ENCODE data around the gene SPATS2. TPM values are rescaled to one million over a fixed set of nuclear protein-coding genes. Genes with fewer than 3 reads are reported as not detected.

The SPATS2 gene
- total and polyA plus RNA-seq, 2 donors (not counting 1 experiment from before 2014, with no cell fraction given) = 11.3 to 21.5 TPM

DNA sequence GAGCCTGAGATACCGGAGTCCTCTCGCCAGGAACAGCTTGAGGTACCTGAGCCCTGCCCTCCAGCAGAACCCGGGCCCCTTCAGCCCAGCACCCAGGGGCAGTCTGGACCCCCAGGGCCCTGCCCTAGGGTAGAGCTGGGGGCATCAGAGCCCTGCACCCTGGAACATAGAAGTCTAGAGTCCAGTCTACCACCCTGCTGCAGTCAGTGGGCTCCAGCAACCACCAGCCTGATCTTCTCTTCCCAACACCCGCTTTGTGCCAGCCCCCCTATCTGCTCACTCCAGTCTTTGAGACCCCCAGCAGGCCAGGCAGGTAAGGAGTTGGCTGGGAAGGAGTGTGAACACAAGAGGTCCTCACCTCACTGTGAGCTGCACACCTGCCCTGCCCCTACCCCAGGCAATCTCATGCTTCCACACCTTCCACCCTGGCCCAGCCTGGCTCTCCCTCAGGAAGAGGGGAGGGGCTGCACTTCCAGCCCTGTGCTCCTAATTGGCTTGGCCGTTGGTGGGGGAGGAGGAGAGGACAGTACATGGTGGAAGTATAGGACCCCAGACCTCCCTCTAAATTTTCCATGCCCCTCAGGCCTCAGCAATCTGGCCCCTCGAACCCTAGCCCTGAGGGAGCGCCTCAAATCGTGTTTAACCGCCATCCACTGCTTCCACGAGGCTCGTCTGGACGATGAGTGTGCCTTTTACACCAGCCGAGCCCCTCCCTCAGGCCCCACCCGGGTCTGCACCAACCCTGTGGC lies 36.5 kb upstream of the SPATS2 start:
- Histone ChIP-seq H4K20me1 (ENCODE audit: control insufficient read depth, insufficient read depth, low read length, poor library complexity, severe bottlenecking) (no peaks in the 10 kb centered on the region), H3K36me3 (replicated peaks in 1 of 2; ENCODE audit: control extremely low read depth in 1 of 2, control insufficient read depth in 1 of 2, extremely low read depth in 1 of 2, insufficient read depth in 2 of 2, low read length in 1 of 2) (no peaks in the 10 kb centered on the region), H3K9ac (ENCODE audit: low read length) (no peak overlapping the region), H2AFZ (ENCODE audit: insufficient read depth, low read depth, low read length, poor library complexity, severe bottlenecking) (no peak overlapping the region), H3K27ac (ENCODE audit: low read length in 2 of 2) (no peak overlapping the region), H3K27me3 (replicated peaks in 1 of 4; ENCODE audit: control extremely low read depth in 1 of 4, control insufficient read depth in 3 of 4, insufficient read depth in 4 of 4, low read length in 3 of 4) (peaks cover 0 to 44% (median 27%) of the 10 kb centered on the region in 4 experiments), H3K9me3 (ENCODE audit: control extremely low read depth in 1 of 3, control insufficient read depth in 2 of 3, insufficient read depth in 1 of 3, low read length in 2 of 3) (peaks cover 0 to 15% (median 0%) of the 10 kb centered on the region in 3 donors), H3K4me2 (replicated peaks; ENCODE audit: low read depth, low read length, poor library complexity, severe bottlenecking) (no peak overlapping the region), H3K4me1 (ENCODE audit: control insufficient read depth in 2 of 2, insufficient read depth in 2 of 2, low read length in 2 of 2) (peaks cover 15 to 16% of the 10 kb centered on the region in 2 donors), H3K4me3 (ENCODE audit: control extremely low read depth in 1 of 5, extremely low read depth in 1 of 5, insufficient read depth in 1 of 5, low read depth in 2 of 5, low read length in 4 of 5) (no peak overlapping the region), H3K79me2 (ENCODE audit: control insufficient read depth, insufficient read depth, low read length) (no peaks in the 10 kb centered on the region)
- ATAC-seq (ENCODE audit: low read depth) = no peak
- intact Hi-C loops (cut with micrococcal nuclease) = no loop called here
- no peak for DNase-seq
- H3K27ac Mint-ChIP-seq = no peak overlapping the region
- peaks cover 18% of the 10 kb centered on the region for H3K4me1 Mint-ChIP-seq
- no peak for TF ChIP-seq EZH2 (IDR thresholded peaks at IDR 0.05; ENCODE audit: borderline replicate concordance, insufficient read depth, low read depth, low read length, poor library complexity, severe bottlenecking)
- TF ChIP-seq, protein P1, sequence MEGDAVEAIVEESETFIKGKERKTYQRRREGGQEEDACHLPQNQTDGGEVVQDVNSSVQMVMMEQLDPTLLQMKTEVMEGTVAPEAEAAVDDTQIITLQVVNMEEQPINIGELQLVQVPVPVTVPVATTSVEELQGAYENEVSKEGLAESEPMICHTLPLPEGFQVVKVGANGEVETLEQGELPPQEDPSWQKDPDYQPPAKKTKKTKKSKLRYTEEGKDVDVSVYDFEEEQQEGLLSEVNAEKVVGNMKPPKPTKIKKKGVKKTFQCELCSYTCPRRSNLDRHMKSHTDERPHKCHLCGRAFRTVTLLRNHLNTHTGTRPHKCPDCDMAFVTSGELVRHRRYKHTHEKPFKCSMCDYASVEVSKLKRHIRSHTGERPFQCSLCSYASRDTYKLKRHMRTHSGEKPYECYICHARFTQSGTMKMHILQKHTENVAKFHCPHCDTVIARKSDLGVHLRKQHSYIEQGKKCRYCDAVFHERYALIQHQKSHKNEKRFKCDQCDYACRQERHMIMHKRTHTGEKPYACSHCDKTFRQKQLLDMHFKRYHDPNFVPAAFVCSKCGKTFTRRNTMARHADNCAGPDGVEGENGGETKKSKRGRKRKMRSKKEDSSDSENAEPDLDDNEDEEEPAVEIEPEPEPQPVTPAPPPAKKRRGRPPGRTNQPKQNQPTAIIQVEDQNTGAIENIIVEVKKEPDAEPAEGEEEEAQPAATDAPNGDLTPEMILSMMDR (IDR thresholded peaks at IDR 0.05) = no peak
- peaks cover 38% of the 10 kb centered on the region for H3K27me3 Mint-ChIP-seq
- no peaks in the 10 kb centered on the region for H3K9me3 Mint-ChIP-seq (ENCODE audit: insufficient read depth)
- ChIA-PET CTCF (interaction anchor here (0.7 to 8.5 kb wide), 12 partner anchors 8 to 282 kb away, joined by 3 to 95 read pairs (median 10); partner anchors contain the start of genes DNAJC22, PRPH and TROAP), POLR2A (interaction anchor here (0.9 to 1.2 kb wide), 2 partner anchors 8 to 12 kb away, joined by 3 read pairs; partner anchors contain the start of gene TROAP)
- H3K4me3 Mint-ChIP-seq = no peak overlapping the region
- 91% methylated on average over 11 of the region's 14 CpGs for WGBS (ENCODE audit: insufficient coverage)
